GM23338 (cell line): ENCODE data around the gene KDM7A.

Experiments used
- POLR2AphosphoS5 ChIP-seq: IDR thresholded peaks from 2 replicates; pipeline ENCODE4 v1.6.1; 2016; ENCODE audit warnings: antibody characterized with exemption, low read depth
- TF ChIP-seq, protein P1 (sequence below): IDR thresholded peaks from one replicate; pipeline ENCODE4 v1.6.1; 2018; ENCODE audit warnings: antibody characterized with exemption; ENCODE audit not compliant: unreplicated experiment
- TF ChIP-seq, protein P2 (sequence below), 2 experiments: fragments of 200-600 bp in 1 of 2; sonication (generic) in 1 of 2; conservative IDR thresholded peaks; 2 replicates each; pipeline versions ENCODE4 v1.5.1 to v1.6.1; 2016 to 2017; ENCODE audit warnings: antibody characterized with exemption in 2 of 2, low read depth in 2 of 2, mild to moderate bottlenecking in 2 of 2, moderate library complexity in 1 of 2

DNA sequence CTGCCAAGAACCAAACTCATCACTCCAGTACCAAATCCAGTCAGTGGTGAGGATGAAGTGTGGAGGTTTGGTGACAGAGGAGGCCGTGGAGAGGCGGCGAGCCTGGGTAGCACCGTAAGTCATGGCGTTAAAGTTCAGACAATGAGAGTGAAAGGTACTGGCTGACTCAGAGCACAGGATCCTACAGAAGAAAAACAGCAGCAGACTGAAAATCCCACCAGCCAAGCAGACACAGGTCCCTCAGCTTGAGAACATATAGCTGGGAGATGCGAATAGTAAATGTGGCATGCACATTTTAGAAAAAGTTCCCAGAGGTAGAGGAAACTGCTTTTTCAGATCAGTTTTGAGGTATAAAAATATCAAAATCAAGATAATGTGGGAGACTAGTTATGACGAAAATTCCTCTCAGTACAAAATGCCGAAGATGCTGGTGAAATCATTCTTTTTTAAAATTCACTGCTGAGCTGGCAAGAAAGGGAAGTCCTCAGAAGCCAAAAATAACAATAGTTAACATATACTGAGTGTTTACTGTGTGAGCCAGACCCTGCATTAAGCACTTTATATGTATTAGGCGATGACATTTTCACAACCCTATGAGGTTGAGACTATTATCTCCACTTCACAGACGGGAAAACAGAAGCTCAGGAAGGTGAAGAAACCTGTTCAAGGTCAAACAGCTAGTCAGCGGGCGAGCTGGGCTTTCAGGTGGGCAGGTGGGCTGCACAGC lies 135.0 kb downstream of the KDM7A start:
- no peak for TF ChIP-seq POLR2AphosphoS5
- TF ChIP-seq, protein P1, sequence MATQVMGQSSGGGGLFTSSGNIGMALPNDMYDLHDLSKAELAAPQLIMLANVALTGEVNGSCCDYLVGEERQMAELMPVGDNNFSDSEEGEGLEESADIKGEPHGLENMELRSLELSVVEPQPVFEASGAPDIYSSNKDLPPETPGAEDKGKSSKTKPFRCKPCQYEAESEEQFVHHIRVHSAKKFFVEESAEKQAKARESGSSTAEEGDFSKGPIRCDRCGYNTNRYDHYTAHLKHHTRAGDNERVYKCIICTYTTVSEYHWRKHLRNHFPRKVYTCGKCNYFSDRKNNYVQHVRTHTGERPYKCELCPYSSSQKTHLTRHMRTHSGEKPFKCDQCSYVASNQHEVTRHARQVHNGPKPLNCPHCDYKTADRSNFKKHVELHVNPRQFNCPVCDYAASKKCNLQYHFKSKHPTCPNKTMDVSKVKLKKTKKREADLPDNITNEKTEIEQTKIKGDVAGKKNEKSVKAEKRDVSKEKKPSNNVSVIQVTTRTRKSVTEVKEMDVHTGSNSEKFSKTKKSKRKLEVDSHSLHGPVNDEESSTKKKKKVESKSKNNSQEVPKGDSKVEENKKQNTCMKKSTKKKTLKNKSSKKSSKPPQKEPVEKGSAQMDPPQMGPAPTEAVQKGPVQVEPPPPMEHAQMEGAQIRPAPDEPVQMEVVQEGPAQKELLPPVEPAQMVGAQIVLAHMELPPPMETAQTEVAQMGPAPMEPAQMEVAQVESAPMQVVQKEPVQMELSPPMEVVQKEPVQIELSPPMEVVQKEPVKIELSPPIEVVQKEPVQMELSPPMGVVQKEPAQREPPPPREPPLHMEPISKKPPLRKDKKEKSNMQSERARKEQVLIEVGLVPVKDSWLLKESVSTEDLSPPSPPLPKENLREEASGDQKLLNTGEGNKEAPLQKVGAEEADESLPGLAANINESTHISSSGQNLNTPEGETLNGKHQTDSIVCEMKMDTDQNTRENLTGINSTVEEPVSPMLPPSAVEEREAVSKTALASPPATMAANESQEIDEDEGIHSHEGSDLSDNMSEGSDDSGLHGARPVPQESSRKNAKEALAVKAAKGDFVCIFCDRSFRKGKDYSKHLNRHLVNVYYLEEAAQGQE = no peak
- TF ChIP-seq, protein P2, sequence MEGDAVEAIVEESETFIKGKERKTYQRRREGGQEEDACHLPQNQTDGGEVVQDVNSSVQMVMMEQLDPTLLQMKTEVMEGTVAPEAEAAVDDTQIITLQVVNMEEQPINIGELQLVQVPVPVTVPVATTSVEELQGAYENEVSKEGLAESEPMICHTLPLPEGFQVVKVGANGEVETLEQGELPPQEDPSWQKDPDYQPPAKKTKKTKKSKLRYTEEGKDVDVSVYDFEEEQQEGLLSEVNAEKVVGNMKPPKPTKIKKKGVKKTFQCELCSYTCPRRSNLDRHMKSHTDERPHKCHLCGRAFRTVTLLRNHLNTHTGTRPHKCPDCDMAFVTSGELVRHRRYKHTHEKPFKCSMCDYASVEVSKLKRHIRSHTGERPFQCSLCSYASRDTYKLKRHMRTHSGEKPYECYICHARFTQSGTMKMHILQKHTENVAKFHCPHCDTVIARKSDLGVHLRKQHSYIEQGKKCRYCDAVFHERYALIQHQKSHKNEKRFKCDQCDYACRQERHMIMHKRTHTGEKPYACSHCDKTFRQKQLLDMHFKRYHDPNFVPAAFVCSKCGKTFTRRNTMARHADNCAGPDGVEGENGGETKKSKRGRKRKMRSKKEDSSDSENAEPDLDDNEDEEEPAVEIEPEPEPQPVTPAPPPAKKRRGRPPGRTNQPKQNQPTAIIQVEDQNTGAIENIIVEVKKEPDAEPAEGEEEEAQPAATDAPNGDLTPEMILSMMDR (conservative IDR thresholded peaks at IDR 0.05; ENCODE audit: low read depth in 2 of 2) = no peak
